ENCODE results near the gene PPP1R12C.

Gene PPP1R12C

DNA sequence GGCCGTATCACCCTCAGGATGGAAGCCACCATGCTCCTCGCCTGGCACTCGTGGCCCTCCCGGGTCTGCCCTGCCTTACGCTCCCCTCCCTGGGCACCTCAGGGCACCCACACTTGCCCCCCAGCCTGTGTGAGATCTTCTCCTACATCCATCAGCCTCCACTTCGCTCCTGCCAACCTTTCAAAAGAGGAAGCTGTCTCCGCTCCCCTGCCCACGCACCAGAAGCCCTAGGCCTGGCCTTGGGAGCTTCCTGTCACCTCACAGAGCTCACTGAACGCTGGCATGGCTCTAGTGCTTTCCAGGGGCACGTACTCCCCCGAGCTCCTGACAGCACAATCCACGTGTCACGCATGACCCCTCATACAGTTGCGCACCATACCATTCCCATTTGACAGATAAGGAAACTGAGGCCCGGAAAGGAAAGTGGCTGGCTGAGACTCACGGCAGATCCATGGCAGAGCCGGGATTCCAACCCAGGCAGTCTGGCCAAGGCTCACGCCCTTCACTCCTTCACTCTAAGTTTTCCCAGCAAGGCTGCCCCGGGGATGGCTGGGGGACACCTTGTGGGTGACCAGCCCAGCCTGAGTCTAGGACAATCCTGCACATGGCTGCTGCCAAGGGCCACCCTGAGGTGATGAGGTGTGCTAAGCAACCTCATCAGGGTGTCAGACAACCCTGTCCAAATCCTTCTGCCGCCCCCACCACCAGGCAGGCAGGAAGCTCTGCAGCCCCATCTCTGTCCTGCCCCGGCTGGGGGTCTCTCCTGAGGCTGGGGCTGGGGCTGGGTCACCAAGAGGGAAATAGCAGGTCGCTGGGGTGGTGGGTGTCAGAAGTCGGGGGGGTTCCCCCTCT lies 19.3 kb downstream of the PPP1R12C start:
- TF ChIP-seq, protein P1, sequence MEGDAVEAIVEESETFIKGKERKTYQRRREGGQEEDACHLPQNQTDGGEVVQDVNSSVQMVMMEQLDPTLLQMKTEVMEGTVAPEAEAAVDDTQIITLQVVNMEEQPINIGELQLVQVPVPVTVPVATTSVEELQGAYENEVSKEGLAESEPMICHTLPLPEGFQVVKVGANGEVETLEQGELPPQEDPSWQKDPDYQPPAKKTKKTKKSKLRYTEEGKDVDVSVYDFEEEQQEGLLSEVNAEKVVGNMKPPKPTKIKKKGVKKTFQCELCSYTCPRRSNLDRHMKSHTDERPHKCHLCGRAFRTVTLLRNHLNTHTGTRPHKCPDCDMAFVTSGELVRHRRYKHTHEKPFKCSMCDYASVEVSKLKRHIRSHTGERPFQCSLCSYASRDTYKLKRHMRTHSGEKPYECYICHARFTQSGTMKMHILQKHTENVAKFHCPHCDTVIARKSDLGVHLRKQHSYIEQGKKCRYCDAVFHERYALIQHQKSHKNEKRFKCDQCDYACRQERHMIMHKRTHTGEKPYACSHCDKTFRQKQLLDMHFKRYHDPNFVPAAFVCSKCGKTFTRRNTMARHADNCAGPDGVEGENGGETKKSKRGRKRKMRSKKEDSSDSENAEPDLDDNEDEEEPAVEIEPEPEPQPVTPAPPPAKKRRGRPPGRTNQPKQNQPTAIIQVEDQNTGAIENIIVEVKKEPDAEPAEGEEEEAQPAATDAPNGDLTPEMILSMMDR (conservative IDR thresholded peaks at IDR 0.05; ENCODE audit: low read length): no peak
- DNase-seq (ENCODE audit: low read depth): no peak

DNA sequence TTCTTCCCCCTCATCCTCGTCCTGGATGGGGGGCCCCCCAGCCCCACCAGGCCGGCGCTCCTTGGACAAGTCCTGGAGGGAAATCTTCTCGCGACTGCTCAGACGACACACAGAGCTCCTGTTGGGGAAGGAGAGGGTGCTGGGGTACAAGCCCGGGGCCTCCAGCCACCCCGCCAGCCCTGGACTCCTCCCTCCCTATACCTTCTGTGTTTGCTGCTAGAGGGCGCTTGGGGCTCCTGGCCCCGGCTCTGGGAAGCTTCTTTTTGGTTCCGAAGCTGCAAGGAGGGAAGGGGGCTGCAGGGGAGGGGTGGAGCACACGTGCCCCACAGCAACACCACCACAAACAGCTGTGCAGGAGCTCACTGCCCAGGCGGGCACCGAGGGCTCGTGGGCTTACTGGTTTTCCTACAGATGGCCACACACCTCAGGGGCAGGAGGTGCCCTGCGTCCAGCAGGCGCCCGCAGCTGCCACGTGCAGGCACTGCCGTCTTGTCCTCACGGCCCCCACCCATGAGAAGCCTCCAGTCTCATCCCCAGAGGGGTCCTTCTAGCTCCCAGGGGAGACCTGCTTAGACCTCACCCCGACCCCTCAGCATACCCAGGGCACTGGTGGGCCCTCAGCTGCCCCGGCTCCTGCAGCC lies 21.3 kb downstream of the PPP1R12C start:
- TF ChIP-seq, protein P1 (conservative IDR thresholded peaks at IDR 0.05; ENCODE audit: low read length): no peak
- no peak for DNase-seq (ENCODE audit: low read depth)
- no peak overlapping the region for H3K4me3 ChIP-seq (ENCODE audit: low read length)

More for the DNA sequence above, 19.3 kb downstream of the PPP1R12C start:
- no peak overlapping the region for H3K4me3 ChIP-seq (ENCODE audit: low read length)

DNA sequence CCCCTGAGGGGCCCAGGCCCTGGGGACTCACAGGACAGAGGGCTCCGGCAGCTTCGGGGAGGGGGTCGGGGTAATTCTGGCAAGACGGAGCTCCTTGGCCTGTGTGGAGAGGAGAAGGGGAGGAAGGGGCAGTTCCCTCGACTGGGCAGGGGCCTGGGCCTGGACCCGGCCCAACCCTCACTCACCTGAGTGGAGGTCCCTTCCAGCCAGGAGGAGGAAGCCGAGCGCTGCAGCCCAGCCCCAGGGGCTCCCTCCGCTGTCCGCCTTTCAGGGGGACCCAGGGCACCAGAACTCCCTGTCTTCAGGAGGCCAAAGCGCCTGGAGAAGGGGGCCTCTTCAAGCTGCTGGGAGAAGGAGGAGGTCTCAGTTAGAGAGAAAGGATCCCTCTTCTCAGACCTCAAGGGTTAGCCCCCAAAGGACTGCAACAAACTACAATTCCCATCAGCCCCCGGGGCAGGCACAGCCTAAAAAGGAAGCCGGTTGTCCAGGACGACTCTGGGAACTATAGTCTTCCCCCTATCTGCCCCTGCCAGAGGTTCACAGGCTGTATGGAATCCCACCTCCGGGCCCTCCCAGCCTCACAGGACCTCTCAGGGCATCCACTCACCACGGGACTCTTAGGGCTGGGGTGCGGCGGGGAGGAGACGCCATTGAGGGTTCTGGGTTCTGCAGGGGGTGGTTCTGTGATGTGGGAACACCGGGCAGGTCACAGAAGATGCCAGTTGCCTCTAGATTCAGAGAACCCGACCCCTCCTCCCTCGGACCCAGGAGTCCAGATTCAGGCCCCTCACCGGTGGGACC lies 22.0 kb downstream of the PPP1R12C start:
- H3K4me3 ChIP-seq (ENCODE audit: low read length): no peak overlapping the region
- DNase-seq (ENCODE audit: low read depth): no peak
- TF ChIP-seq, protein P1 (conservative IDR thresholded peaks at IDR 0.05; ENCODE audit: low read length): no peak

DNA sequence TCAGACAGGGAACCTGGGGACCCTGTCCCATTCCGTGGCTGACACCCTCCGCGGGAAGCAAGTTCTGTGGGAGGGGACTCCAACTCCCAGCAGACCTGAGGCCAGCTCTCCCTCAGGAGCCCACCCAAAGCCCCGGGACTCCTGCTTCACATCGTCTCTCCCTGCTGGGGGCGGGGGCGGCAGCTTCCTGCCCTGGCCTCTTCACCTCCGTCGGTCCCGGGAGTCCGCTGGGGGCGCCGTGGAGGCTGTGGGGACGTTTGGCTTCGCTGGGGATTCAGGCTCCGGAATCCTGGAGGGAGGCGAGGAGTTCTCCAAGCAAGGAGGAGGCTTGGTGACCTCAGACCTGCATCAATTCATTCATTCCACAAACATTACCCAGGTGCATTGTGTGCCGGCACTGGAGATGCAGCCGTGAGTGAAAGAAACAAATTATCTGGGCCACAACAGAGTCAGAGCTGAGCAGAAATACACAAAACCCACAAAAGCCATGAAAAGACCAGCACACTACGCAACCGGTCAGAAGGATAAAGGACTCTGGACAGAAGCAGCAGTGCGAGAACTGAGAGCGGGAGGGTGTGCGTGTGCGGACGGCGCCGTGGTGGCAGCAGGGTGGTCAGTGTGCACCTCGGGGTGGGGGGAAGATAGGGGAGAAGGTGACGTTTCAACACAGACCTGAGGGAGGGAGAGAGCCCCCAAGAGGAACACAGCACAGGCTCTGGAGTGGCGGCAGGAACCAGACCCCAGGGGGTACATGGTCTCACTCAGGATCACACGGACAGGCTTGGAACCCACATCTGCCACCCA lies 22.8 kb downstream of the PPP1R12C start:
- no peak for DNase-seq (ENCODE audit: low read depth)
- TF ChIP-seq, protein P1 (conservative IDR thresholded peaks at IDR 0.05; ENCODE audit: low read length): no peak
- H3K4me3 ChIP-seq (ENCODE audit: low read length): no peak overlapping the region

DNA sequence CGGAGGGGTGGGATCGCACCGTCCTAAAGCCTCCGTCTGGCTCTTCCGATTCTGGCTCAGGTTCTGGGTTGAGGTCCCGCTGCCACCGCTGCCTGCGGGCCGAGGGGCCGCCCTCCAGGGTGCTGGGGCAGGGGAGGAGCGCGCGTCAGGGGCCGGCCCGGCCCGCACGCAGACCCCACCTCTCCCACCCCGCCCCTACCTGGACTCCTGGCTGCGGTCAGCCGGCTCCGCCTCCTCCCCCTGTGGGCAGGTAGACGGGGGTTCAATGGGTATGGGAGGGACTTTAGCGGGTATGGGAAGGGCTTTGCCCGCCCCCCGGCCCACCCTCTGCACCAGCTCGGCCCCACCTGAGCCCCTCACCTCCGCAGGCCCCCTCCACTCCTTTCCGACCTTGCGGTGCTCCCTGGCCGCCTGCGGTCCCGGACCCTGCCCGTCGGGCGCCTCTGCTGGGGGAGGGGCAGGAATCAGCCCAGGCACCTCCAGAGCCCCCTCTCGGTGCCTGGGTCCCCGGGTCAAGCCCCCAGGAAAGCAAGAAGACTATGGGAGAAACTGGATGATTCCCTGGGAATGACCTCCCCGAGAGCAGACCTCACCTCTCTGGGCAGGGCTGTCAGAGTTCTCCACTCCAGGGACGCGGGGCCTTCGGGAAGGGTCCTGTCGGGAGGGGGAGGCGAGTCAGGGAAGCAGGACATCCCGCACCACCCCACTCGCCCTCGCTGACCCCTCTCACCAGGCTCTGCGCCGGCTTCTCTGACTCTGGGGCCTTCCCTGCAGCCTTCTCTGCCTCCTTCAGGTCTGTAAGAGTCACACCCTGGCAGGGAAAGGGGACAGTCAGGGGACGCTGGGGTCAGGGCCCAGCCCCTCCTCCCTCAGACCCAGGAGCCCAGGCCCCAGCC lies 24.8 kb downstream of the PPP1R12C start:
- TF ChIP-seq, protein P1 (conservative IDR thresholded peaks at IDR 0.05; ENCODE audit: low read length): no peak
- no peak for DNase-seq (ENCODE audit: low read depth)
- H3K4me3 ChIP-seq (ENCODE audit: low read length): no peak overlapping the region

DNA sequence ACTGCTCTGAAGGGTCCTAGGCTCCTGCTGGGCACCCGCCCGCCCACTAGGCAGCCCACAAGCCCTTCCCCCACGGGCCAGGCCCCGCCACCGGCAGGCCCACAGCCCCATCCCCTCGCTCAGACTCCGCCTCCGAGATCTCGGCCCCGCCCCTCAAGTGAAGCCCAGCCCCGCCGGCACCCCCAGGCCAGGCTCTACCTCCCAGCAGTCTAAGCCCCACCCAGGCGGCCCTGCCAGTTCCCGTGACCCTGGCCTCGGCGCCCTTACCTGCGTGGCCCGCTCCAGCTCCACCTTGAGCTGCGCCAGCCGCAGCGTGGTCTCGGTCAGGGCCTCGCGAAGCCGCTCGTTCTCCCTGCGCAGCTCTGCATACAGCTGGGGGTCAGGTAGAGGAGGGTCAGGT lies 25.5 kb downstream of the PPP1R12C start:
- TF ChIP-seq, protein P1 (conservative IDR thresholded peaks at IDR 0.05; ENCODE audit: low read length): no peak
- H3K4me3 ChIP-seq (ENCODE audit: low read length): no peak overlapping the region
- DNase-seq (ENCODE audit: low read depth): no peak
